Stimulated activated CD4-positive, alpha-beta T cell treated with anti-CD3 and anti-CD28 coated beads, Interleukin-2, amount 100 ng/mL, for 4 hours (primary cell): ENCODE results near the gene PCNX3.

ENCODE experiments used
- DNase-seq: peaks from one replicate; pipeline ENCODE4 v3.0.0-alpha.2; 2020; ENCODE audit warnings: low read depth

The PCNX3 gene

DNA sequence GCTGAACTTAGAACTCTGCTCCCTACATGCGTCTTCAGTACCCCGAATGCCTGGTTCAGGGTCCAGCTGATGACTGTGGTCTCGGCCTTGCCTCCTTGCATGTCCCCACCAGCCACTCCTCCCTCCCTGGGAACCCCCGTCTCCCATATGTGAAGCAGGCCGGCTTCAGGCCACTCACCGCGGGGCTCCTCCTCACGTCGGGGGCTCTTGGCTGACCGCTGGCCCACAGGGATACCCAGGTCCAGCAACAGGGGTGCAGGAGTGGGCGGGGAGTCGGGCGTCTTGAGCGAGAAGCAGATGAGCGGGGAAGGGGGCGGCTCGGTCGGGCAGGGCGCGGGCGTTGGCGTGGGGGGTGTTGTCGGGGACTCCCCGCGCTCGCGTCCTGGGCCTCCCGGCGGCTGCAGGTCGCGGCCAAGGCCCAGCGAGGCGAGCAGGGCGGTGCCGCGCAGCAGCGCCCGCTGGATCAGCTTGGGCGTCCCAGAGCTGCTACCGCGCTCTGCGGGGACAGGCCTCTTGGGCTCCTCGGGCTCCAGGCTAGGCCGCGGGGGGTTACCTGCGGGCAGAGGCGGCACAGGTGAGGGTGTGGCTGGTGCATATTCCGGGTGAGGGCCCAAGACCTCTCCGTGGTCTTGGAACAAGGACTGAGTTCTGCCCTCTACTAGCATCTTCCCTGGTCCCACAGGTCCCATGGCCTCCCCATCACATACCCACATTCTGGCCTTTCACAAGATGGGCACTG is 16.2 kb upstream of the PCNX3 start:
- no peak for DNase-seq

GRCh38 chr11:65599955-65600246 is 15.7 kb upstream of the PCNX3 start:
- DNase-seq: no peak

GRCh38 chr11:65604258-65604657 is 11.3 kb upstream of the PCNX3 start:
- DNase-seq: no peak

DNA sequence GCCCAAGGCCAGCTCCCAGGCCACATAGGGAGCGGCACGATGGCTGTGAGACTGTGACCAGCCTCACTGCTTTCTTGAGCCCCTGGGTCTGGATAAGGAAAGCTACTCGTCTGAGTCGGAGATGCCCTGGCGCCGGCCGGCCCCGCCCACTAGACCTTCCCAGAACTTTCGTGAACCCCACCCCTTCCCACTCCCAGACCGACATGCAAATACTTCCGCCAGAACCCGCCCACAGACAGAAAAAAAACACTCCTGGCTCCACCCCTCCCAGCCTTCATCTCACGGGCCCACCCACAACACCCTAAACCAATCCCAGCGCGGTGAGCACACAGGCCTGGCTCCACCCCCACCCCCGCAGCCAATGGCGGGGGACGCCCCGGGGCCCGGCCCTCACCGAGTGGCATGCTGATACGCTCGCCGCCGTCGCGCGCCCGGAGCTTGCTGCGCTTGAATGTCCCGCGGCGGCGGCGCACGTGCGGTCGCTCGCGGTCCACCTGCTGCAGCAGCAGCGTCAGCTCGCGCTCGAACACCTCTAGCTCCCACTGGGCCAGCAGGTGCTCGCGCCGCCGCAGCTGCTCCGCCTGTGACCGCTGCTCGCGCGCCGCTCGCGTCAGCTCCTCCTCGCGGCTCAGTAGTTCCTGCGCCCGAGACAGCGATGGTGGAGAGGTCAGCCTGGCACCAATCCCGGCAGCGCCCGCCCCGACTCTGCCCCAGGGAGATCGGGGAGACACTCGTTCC is 8.5 kb upstream of the PCNX3 start:
- DNase-seq: no peak

DNA sequence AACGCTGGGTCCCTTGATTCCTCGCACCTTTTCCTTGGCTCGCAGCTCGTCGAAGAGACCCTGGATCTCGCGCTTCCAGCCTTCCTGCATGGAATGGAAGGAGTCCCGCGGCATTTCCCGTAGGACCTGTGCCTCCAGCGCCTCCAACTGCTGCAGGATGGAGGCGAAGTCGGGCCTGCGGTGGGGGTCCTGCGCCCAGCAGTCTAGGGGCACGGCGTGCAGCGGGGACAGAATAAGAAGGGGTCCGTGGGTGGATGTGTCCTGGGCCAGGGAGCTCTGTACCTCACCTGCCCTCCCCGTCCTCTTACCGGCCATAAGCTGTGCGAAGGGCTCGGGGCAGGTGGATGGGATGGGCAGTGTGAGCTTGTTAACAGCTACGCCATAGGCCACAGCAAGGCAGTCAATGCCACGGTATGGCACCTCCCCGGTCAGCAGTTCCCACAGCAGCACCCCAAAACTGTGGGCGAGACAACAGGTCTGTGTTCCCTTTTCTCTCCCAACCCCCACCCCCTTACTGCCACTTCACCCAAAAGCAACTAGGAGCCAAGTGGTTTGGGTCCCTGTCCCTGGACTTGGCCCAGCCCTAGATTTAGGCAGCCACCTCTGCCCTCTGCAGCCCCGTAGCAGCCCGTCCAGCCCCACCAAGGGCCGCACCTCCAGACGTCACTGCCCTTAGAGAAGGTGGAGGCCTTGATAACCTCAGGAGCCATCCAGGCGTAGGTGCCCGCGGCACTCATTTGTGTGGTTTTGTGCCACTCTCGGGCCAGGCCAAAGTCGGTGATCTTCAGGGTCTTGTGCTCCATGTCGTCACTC is 7.8 kb upstream of the PCNX3 start:
- DNase-seq: no peak

- no peak for DNase-seq
These were observed 6.3 kb upstream of the PCNX3 start for GRCh38 chr11:65609229-65609628.

- DNase-seq: no peak
These were observed 5.9 kb upstream of the PCNX3 start for GRCh38 chr11:65609665-65610064.

DNA sequence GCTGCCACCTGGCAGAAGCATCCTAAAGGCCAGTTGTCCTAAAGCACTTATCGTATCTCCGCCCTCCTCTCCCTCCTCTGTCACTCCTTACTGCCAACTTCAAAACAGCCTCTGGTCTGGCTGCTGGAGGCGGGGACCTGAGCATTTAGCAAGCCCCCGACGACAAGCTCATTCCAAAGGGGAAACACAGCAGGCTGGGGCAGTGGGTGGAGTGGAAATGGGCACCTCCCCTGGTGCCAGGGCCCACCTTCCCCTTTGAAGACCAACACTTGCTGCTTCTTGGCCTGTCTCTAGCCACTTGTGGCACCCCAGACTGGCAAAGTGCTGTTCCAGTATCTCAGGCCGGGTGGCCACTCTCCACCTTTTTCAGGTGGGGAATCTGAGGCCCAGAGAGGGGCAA is 5.2 kb upstream of the PCNX3 start:
- no peak for DNase-seq

GRCh38 chr11:65611028-65611757 is 4.4 kb upstream of the PCNX3 start:
- no peak for DNase-seq

DNA sequence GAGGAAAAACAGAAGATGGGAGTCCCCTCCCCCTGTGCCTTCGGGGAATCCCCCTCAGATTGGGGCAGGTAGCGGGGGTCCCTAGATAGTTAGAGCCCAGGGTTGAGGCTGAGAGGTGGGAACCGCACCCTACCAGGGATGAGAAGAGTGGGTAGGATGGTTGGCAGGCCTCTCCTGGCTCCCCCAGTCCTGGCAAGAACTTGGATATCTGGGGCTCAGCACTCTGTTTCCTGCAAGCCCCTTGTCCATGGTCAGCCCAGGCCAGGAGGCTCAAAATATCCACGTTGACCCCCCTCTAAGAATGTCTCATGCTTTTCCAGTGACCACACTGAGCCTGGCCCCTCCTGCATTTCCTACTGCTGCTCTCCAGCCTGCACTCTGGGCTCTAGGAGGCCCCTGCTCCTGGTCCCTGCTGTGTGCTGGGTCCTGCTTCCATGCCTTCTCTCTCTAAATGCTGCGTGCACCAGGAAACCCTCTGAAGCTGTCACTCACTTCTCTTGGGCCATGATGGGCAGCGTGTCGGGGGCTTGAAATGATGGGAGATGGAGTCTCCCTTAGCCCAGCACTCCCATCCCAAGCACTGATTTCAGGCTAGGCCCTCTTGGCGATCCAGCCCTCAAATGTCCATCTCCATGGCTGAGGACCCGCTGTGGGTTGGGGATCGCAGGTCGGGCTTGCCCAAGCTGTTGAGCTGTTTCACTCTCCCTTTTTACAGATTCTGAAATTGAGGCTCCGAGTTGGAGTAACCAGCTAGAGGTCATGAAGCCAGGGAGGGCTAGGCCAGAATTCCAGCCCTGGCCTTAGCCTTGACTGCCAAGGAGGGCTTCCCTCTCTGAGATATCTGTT is 3.6 kb upstream of the PCNX3 start:
- DNase-seq: no peak

- DNase-seq: no peak
These were observed 2.9 kb upstream of the PCNX3 start for GRCh38 chr11:65612691-65613090.

DNA sequence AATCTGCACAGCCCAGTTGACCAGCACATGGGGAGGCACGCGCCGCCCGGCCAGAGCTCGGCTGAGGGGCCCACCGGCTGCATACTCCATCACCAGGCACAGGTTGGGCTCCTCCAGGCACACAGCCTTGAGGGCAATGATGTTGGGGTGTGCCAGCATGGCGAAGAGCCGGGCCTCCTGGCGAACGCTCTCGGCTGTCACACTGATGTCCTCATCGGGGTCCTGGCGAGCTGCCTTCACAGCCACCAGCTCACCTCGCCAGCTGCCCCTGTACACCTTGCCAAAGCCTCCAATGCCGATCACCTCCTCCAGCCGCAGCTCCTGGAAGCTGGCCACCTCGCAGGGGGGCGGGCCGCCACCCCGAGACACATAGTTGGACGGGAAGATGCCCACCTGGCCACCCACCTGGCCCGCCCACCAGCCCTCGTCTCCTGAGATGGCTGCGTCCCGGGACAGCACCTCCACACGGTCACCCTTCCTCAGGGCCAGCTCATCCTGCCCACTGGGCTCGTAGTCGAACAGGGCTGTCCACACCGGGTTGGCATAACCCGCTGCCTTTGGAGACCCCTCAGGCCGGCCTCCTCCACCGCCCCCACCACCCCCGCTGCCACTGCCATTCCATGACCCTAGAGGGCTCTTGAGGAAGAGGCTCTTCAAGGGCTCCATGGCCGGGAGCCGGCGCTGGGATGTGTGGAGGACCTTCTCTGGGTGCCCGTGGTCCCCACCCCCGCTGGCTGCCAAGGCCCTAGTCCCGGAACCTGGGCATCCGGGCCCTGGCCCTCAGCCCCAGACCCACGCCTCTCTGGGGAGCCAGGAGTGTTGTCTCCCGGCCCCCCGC is 2.3 kb upstream of the PCNX3 start:
- no peak for DNase-seq

DNA sequence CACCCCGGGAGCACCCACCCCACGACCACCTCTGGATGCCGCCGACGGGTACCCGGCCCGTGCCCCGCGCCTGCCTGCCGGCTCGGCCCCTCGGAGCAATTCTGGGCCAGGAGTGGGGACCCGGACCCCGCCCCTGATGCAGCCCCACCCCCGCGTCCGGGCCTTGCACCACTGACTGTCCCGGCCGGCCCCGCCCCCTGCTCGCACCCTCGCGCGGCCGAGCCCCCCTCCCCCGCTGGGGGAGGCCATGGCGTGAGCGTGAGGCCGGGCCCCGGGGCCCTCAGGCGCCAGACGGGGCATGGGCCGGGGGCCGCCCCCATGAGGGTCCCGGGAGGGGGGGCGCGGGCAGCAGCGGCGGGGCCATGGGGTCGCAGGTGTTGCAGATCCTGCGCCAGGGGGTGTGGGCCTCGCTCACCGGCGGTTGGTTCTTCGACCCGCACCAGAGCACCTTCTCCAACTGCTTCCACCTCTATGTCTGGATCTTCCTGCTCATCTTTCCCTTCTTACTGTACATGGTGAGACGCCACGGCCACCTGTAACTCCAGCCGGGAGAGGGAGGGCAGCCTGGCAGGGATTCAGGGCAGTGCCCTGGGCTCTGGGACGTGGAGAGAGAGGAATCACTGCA is 486 bp downstream of the PCNX3 start:
- DNase-seq: no peak

GRCh38 chr11:65616575-65617001 is 1.0 kb downstream of the PCNX3 start:
- DNase-seq: no peak

DNA sequence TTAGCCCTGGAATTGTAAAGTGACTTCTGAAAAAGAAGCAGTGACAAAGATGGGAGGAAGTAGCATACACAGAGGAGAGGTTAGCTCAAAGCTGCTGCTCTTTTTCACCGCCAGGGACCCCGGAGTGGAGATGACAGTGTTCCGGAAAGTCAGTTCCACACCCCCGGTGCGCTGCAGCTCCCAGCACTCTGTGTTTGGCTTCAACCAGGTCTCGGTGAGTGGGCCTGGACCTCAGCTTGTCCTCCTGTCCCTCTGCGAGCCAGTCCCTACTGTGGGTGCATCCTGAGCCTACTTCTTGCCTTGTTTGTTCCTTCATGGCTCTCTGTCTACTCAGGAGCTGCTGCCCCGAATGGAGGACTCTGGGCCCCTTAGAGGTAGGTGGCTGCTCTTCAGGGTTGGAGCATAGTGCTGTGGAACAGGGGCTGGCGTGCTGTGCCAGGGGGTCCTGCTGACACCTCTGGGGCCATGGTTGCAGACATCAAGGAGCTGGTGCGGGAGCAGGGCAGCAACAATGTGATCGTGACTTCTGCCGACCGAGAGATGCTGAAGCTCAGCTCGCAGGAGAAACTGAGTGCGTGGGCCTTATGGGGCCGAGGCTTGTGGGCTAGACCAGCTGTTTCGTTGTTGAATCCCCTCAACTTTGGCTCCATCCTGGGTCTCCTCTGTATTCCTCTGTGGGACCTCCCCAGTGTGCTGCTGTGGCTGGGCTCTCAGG is 1.7 kb downstream of the PCNX3 start:
- no peak for DNase-seq

DNA sequence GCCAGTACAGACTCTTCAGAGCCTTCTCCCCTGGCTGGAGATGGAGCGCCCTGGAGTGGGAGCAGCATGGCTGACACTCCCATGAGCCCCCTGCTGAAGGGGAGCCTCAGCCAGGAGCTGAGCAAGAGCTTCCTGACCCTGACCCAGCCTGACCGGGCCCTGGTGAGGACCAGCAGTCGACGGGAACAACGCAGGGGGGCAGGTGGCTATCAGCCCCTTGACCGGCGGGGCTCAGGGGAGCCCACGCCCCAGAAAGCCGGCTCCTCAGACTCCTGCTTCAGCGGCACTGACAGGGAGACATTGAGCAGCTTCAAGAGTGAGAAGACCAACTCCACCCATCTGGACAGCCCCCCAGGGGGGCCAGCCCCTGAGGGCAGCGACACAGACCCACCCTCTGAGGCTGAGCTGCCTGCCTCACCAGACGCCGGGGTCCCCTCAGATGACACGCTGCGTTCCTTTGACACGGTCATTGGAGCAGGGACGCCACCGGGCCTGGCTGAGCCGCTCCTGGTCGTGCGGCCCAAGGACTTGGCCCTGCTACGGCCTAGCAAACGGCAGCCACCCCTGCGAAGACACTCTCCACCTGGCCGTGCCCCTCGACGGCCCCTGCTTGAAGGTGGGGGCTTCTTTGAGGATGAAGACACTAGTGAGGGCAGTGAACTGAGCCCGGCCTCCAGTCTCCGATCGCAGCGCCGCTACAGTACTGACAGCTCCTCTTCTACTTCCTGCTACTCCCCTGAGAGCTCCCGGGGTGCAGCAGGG is 2.6 kb downstream of the PCNX3 start:
- no peak for DNase-seq

DNA sequence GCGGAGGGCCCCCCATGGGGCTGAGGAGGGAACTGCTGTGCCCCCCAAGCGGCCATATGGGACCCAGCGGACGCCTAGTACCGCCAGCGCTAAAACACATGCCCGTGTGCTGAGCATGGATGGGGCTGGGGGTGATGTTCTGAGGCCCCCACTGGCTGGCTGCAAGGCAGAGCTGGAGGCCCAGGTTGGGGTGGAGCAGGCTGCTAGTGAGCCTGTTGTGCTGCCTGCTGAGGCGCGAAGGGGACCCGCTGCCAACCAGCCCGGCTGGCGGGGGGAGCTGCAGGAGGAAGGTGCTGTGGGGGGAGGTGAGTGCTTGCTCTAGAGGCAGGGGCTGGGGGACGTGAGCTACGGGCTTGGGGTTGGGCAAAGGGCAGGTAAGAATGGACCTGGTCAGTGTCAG is 3.2 kb downstream of the PCNX3 start:
- DNase-seq: no peak

GRCh38 chr11:65619281-65619928 is 3.8 kb downstream of the PCNX3 start:
- DNase-seq: no peak
